ENCODE results near the gene NUP98.

NUP98 gene

GRCh38 chr11:3735827-3736226 lies 61.5 kb downstream of the NUP98 start:
- no peak for DNase-seq (ENCODE audit: low read depth)

- DNase-seq (ENCODE audit: low read depth) = no peak
Measured at GRCh38 chr11:3732671-3733436, 64.5 kb downstream of the NUP98 start.

GRCh38 chr11:3723014-3723708 lies 74.2 kb downstream of the NUP98 start:
- no peak for DNase-seq (ENCODE audit: low read depth)

- DNase-seq (ENCODE audit: low read depth) = no peak
Measured at GRCh38 chr11:3722100-3722499, 75.3 kb downstream of the NUP98 start.

GRCh38 chr11:3720997-3721396 lies 76.4 kb downstream of the NUP98 start:
- no peak for DNase-seq (ENCODE audit: low read depth)

- no peak for DNase-seq (ENCODE audit: low read depth)
Measured at GRCh38 chr11:3712274-3712673, 85.1 kb downstream of the NUP98 start.

GRCh38 chr11:3710485-3711259 lies 86.7 kb downstream of the NUP98 start:
- DNase-seq (ENCODE audit: low read depth) = no peak

GRCh38 chr11:3709977-3710376 lies 87.4 kb downstream of the NUP98 start:
- DNase-seq (ENCODE audit: low read depth) = no peak

- no peak for DNase-seq (ENCODE audit: low read depth)
Measured at GRCh38 chr11:3707176-3707575, 90.2 kb downstream of the NUP98 start.

GRCh38 chr11:3703383-3703782 lies 94.0 kb downstream of the NUP98 start:
- DNase-seq (ENCODE audit: low read depth) = no peak

GRCh38 chr11:3700910-3701309 lies 96.4 kb downstream of the NUP98 start:
- DNase-seq (ENCODE audit: low read depth) = no peak

GRCh38 chr11:3700410-3700809 lies 96.9 kb downstream of the NUP98 start:
- DNase-seq (ENCODE audit: low read depth) = no peak

- DNase-seq (ENCODE audit: low read depth) = no peak
Measured at GRCh38 chr11:3686751-3687150, 110.6 kb downstream of the NUP98 start.

GRCh38 chr11:3685923-3686322 lies 111.4 kb downstream of the NUP98 start:
- no peak for DNase-seq (ENCODE audit: low read depth)

- DNase-seq (ENCODE audit: low read depth) = no peak
Measured at GRCh38 chr11:3684819-3685172, 112.6 kb downstream of the NUP98 start.

GRCh38 chr11:3684129-3684818 lies 113.1 kb downstream of the NUP98 start:
- no peak for DNase-seq (ENCODE audit: low read depth)

- no peak for DNase-seq (ENCODE audit: low read depth)
Measured at GRCh38 chr11:3683039-3683438, 114.3 kb downstream of the NUP98 start.

GRCh38 chr11:3679077-3679476 lies 118.3 kb downstream of the NUP98 start:
- DNase-seq (ENCODE audit: low read depth) = no peak

GRCh38 chr11:3675971-3676370 lies 121.4 kb downstream of the NUP98 start:
- DNase-seq (ENCODE audit: low read depth) = no peak

- DNase-seq (ENCODE audit: low read depth) = no peak
Measured at GRCh38 chr11:3674189-3674588, 123.2 kb downstream of the NUP98 start.

GRCh38 chr11:3671334-3672254 lies 125.8 kb downstream of the NUP98 start, which contains the start of gene CHRNA10:
Gene CHRNA10 (minus strand): TSS chr11:3671384. CDS start chr11:3671312, 72 bp downstream.
- no peak for DNase-seq (ENCODE audit: low read depth)
